RWPE2 (cell line): ENCODE data around the gene MINDY2.
"Not testable (repeated sequence)": the region's sequence is repeated elsewhere in the genome, so short reads cannot be mapped to it uniquely, and the experiment has no call there.

Source experiments
- ATAC-seq: fragments of 200-7000 bp; cut with Tn5 transposase; 3 replicates; pipeline ENCODE4 v1.9.1; 2021; ENCODE audit warnings: low read depth
- DNase-seq: peaks from one replicate; pipeline ENCODE4 v3.0.0-alpha.2; 2020; ENCODE audit warnings: low spot score
- H3K27ac ChIP-seq: fragments of 450-650 bp; 2 replicates; pipeline ENCODE4 v1.5.1; 2017; ENCODE audit warnings: mild to moderate bottlenecking; ENCODE audit not compliant: poor library complexity, severe bottlenecking
- H3K27me3 ChIP-seq: fragments of 250-450 bp; sonication (Bioruptor Pico); 2 replicates; pipeline ENCODE4 v1.5.1; 2021; ENCODE audit warnings: mild to moderate bottlenecking, moderate library complexity; ENCODE audit not compliant: insufficient read depth, poor library complexity, severe bottlenecking
- H3K36me3 ChIP-seq: fragments of 250-450 bp; sonication (Bioruptor Pico); 2 replicates; pipeline ENCODE4 v1.5.1; 2020; ENCODE audit warnings: low read depth, mild to moderate bottlenecking, moderate library complexity
- H3K4me1 ChIP-seq: fragments of 250-450 bp; sonication (Bioruptor Pico); 2 replicates; pipeline ENCODE4 v1.5.1; 2021; ENCODE audit warnings: mild to moderate bottlenecking, moderate library complexity; ENCODE audit not compliant: insufficient read depth, poor library complexity, severe bottlenecking
- H3K4me3 ChIP-seq: fragments of 250-450 bp; sonication (Bioruptor Pico); 2 replicates; pipeline ENCODE4 v1.5.1; 2021; ENCODE audit warnings: mild to moderate bottlenecking, moderate library complexity; ENCODE audit not compliant: severe bottlenecking
- H3K9me3 ChIP-seq: fragments of 250-450 bp; sonication (Bioruptor Pico); 2 replicates; pipeline ENCODE4 v1.5.1; 2021; ENCODE audit warnings: mild to moderate bottlenecking, moderate library complexity; ENCODE audit not compliant: severe bottlenecking
- TF ChIP-seq, protein P1 (sequence below): fragments of 450-650 bp; IDR thresholded peaks from one replicate; pipeline ENCODE4 v1.5.1; 2017; ENCODE audit warnings: mild to moderate bottlenecking, moderate library complexity; ENCODE audit not compliant: poor library complexity, severe bottlenecking

MINDY2 gene

DNA sequence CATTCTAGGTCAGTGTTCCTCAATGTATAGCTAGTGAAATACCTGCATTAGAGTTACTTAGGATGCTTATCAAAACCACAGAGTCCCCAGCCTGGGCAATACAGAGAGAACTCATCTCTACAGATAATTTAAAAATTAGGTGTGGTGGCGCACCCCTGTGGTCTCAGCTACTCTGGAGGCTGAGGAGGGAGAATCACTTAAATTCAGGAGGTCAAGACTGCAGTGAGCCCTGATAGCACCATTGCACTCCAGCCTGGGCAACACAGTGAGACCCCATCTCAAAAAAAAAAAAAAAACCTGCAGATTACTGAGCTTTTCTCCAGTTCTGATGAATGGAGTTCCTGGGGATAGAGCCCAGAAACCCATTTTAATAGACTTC is 10.1 kb upstream of the MINDY2 start:
- ATAC-seq, result no peak
- TF ChIP-seq, protein P1, sequence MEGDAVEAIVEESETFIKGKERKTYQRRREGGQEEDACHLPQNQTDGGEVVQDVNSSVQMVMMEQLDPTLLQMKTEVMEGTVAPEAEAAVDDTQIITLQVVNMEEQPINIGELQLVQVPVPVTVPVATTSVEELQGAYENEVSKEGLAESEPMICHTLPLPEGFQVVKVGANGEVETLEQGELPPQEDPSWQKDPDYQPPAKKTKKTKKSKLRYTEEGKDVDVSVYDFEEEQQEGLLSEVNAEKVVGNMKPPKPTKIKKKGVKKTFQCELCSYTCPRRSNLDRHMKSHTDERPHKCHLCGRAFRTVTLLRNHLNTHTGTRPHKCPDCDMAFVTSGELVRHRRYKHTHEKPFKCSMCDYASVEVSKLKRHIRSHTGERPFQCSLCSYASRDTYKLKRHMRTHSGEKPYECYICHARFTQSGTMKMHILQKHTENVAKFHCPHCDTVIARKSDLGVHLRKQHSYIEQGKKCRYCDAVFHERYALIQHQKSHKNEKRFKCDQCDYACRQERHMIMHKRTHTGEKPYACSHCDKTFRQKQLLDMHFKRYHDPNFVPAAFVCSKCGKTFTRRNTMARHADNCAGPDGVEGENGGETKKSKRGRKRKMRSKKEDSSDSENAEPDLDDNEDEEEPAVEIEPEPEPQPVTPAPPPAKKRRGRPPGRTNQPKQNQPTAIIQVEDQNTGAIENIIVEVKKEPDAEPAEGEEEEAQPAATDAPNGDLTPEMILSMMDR, result peak; percentile 25
- peaks cover 11% of the 10 kb centered on the region for H3K9me3 ChIP-seq

GRCh38 chr15:58762285-58762684 is 8.8 kb upstream of the MINDY2 start:
- H3K4me1 ChIP-seq, result no peaks in the 10 kb centered on the region
- peaks cover 11% of the 10 kb centered on the region for H3K9me3 ChIP-seq
- no peaks in the 10 kb centered on the region for H3K27me3 ChIP-seq
- ATAC-seq (no peak), DNase-seq (no peak)
- no peak overlapping the region for H3K4me3 ChIP-seq
- H3K27ac ChIP-seq, result no peak overlapping the region
- H3K36me3 ChIP-seq, result no peaks in the 10 kb centered on the region
- TF ChIP-seq, protein P1, result no peak

More for the DNA sequence above, 10.1 kb upstream of the MINDY2 start:
- no peak overlapping the region for H3K27ac ChIP-seq
- H3K27me3 ChIP-seq, result no peaks in the 10 kb centered on the region
- H3K4me1 ChIP-seq, result no peaks in the 10 kb centered on the region
- H3K36me3 ChIP-seq, result no peaks in the 10 kb centered on the region
- no peak overlapping the region for H3K4me3 ChIP-seq
- no peak for DNase-seq

DNA sequence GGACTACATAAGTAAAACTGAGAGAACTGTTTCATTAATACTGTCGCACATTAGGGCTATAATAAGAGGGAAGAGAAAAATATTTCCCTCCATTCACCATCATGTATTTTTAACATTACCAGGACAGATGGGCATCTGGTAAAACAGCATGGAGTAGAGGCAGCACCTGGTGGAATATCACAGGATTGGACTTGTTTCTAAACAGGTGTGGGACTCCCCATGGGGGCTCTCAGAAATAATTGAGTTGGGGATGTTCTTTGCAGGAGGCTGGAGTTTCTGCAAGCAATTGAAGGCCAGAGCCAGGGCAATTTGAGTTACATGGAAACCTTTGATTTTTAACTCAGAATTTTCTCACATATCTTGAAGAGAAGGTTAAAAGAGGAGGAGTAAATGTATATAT is 8.4 kb upstream of the MINDY2 start:
- H3K4me3 ChIP-seq, result no peak overlapping the region
- no peaks in the 10 kb centered on the region for H3K36me3 ChIP-seq
- no peak for DNase-seq
- H3K27me3 ChIP-seq, result no peaks in the 10 kb centered on the region
- peaks cover 11% of the 10 kb centered on the region for H3K9me3 ChIP-seq
- no peaks in the 10 kb centered on the region for H3K4me1 ChIP-seq
- ATAC-seq, result no peak
- no peak overlapping the region for H3K27ac ChIP-seq
- TF ChIP-seq, protein P1, result no peak

GRCh38 chr15:58764468-58764867 is 6.6 kb upstream of the MINDY2 start:
- H3K4me1 ChIP-seq, result no peaks in the 10 kb centered on the region
- no peaks in the 10 kb centered on the region for H3K27me3 ChIP-seq
- no peak for DNase-seq
- TF ChIP-seq, protein P1, result no peak
- H3K36me3 ChIP-seq, result no peaks in the 10 kb centered on the region
- H3K4me3 ChIP-seq, result no peak overlapping the region
- no peak for ATAC-seq
- peaks cover 11% of the 10 kb centered on the region for H3K9me3 ChIP-seq
- no peak overlapping the region for H3K27ac ChIP-seq

GRCh38 chr15:58766290-58766689 is 4.8 kb upstream of the MINDY2 start:
- Histone ChIP-seq H3K4me1 (peaks cover 3% of the 10 kb centered on the region), H3K9me3 (peaks cover 11% of the 10 kb centered on the region)
- no peak for ATAC-seq

GRCh38 chr15:58768601-58769004 is 2.5 kb upstream of the MINDY2 start:
- H3K4me3 ChIP-seq, DNase-seq, H3K27ac ChIP-seq, H3K4me1 ChIP-seq, H3K36me3 ChIP-seq, ATAC-seq, H3K27me3 ChIP-seq: not testable (repeated sequence)
- peaks cover 11% of the 10 kb centered on the region for H3K9me3 ChIP-seq

More at GRCh38 chr15:58766290-58766689, 4.8 kb upstream of the MINDY2 start:
- TF ChIP-seq, protein P1, result no peak
- no peak overlapping the region for H3K4me3 ChIP-seq
- no peak for DNase-seq
- no peak overlapping the region for H3K27ac ChIP-seq
- no peaks in the 10 kb centered on the region for H3K27me3 ChIP-seq
- no peaks in the 10 kb centered on the region for H3K36me3 ChIP-seq
